A549 (cell line): ENCODE measurements around the gene LRP3. TPM values are rescaled to one million over a fixed set of nuclear protein-coding genes. Genes with fewer than 3 reads are reported as not detected.
A peak's percentile ranks its signal among the peaks of the same experiment; 100 is the strongest.

Experiments
- ATAC-seq, 2 experiments: fragments of 200-7000 bp in 1 of 2; fragments of >200 bp in 1 of 2; cut with Nextera tagmentation in 1 of 2; cut with Tn5 transposase in 1 of 2; 3 replicates each; pipeline versions ENCODE4 v1.8.0 to v1.9.1; 2018 to 2020; ENCODE audit warnings: mild to moderate bottlenecking in 1 of 2, moderate library complexity in 1 of 2
- CTCF ChIA-PET: fragments of 300-600 bp; sonication (Branson Sonifier 250); formaldehyde crosslinking; extraction: SDS; loops from one replicate; lab custom pipeline; 2021; ENCODE audit warnings: antibody characterized with exemption, inconsistent platforms; lab: Yijun Ruan, JAX
- POLR2A ChIA-PET: fragments of 350-600 bp; formaldehyde crosslinking; extraction: SDS; loops from one replicate; lab custom pipeline; 2021; ENCODE audit warnings: antibody characterized with exemption, inconsistent platforms; lab: Yijun Ruan, JAX
- DNase-seq, 2 experiments: peaks; one replicate each; pipeline versions ENCODE4 v3.0.0 to v3.0.0-alpha.2; 2011 to 2016; ENCODE audit warnings: low read depth in 1 of 2, low spot score in 1 of 2
- FAIRE-seq: peaks from 2 replicates; lab custom pipeline; 2011; peaks lifted over from hg19 to GRCh38; lab: Jason Lieb, UNC
- H3K27ac ChIP-seq, 2 experiments: fragments of >200 bp; sonication (Bioruptor Twin); formaldehyde crosslinking; 3 replicates each; pipeline ENCODE4 v1.5.1; 2016 to 2017
- H3K4me1 ChIP-seq: fragments of >200 bp; sonication (Bioruptor Twin); formaldehyde crosslinking; 3 replicates; pipeline ENCODE4 v1.6.1; 2016
- H3K4me2 ChIP-seq: fragments of >200 bp; sonication (Bioruptor Twin); formaldehyde crosslinking; 3 replicates; pipeline ENCODE4 v1.6.1; 2016
- H3K4me3 ChIP-seq: fragments of >200 bp; sonication (Bioruptor Twin); formaldehyde crosslinking; 3 replicates; pipeline ENCODE4 v1.5.1; 2016
- H3K9me3 ChIP-seq: fragments of >200 bp; sonication (Bioruptor Twin); formaldehyde crosslinking; 3 replicates; pipeline ENCODE4 v1.6.1; 2016
- CEBPB ChIP-seq, 2 experiments: fragments of >200 bp in 1 of 2; sonication (Bioruptor Twin) in 1 of 2; formaldehyde crosslinking in 1 of 2; IDR thresholded peaks; 2 replicates each; pipeline ENCODE4 v1.6.1; 2012 to 2016
- CHD4 ChIP-seq: fragments of 200-600 bp; sonication (generic); IDR thresholded peaks from 2 replicates; pipeline ENCODE4 v1.6.1; 2016; ENCODE audit warnings: antibody characterized with exemption, mild to moderate bottlenecking, borderline replicate concordance
- CTCF ChIP-seq: fragments of >200 bp; sonication (Bioruptor Twin); formaldehyde crosslinking; IDR thresholded peaks from 3 replicates; pipeline ENCODE4 v1.5.1; 2016
- EHF ChIP-seq: fragments of 250-450 bp; sonication (Bioruptor Pico); IDR thresholded peaks from 2 replicates; pipeline ENCODE4 v1.5.0; 2020; ENCODE audit warnings: mild to moderate bottlenecking
- FOSB ChIP-seq: fragments of 250-450 bp; sonication (Bioruptor Pico); IDR thresholded peaks from 2 replicates; pipeline ENCODE4 v1.5.0; 2020; ENCODE audit warnings: mild to moderate bottlenecking, moderate library complexity
- HDAC2 ChIP-seq: fragments of 200-600 bp; sonication (generic); IDR thresholded peaks from 2 replicates; pipeline ENCODE4 v1.6.1; 2016
- HES2 ChIP-seq: fragments of >200 bp; sonication (Bioruptor Twin); formaldehyde crosslinking; IDR thresholded peaks from 2 replicates; pipeline ENCODE4 v1.6.1; 2016
- HOXA7 ChIP-seq: fragments of 250-450 bp; sonication (Bioruptor Pico); IDR thresholded peaks from 2 replicates; pipeline ENCODE4 v1.5.0; 2020; ENCODE audit warnings: mild to moderate bottlenecking, moderate library complexity
- HOXB13 ChIP-seq: fragments of 250-450 bp; sonication (Bioruptor Pico); IDR thresholded peaks from 2 replicates; pipeline ENCODE4 v1.5.0; 2020; ENCODE audit warnings: low read depth, mild to moderate bottlenecking, moderate library complexity
- HOXB5 ChIP-seq: fragments of 250-450 bp; sonication (Bioruptor Pico); IDR thresholded peaks from 2 replicates; pipeline ENCODE4 v1.5.0; 2020; ENCODE audit warnings: mild to moderate bottlenecking, moderate library complexity
- JUNB ChIP-seq: fragments of >200 bp; sonication (Bioruptor Twin); formaldehyde crosslinking; IDR thresholded peaks from 2 replicates; pipeline ENCODE4 v1.6.1; 2016
- KDM1A ChIP-seq: fragments of 200-600 bp; sonication (generic); IDR thresholded peaks from 2 replicates; pipeline ENCODE4 v1.6.1; 2016; ENCODE audit warnings: low read depth, mild to moderate bottlenecking
- NFE2L2 ChIP-seq: fragments of 150-350 bp; conservative IDR thresholded peaks from 2 replicates; pipeline ENCODE4 v1.6.1; 2014; ENCODE audit warnings: low read length
- NPAS2 ChIP-seq: fragments of 250-450 bp; sonication (Bioruptor Pico); IDR thresholded peaks from 2 replicates; pipeline ENCODE4 v1.8.0; 2022; ENCODE audit warnings: mild to moderate bottlenecking, moderate library complexity, borderline replicate concordance
- PHF8 ChIP-seq: fragments of 200-600 bp; sonication (generic); IDR thresholded peaks from 2 replicates; pipeline ENCODE4 v1.6.1; 2016; ENCODE audit warnings: low read depth, mild to moderate bottlenecking, antibody characterized with exemption, moderate library complexity, borderline replicate concordance
- POLR2A ChIP-seq: IDR thresholded peaks from 2 replicates; pipeline ENCODE4 v1.6.1; 2012; ENCODE audit warnings: mild to moderate bottlenecking, low read length
- RAD21 ChIP-seq, 2 experiments: fragments of >200 bp in 1 of 2; sonication (Bioruptor Twin) in 1 of 2; formaldehyde crosslinking in 1 of 2; IDR thresholded peaks in 1 of 2; conservative IDR thresholded peaks in 1 of 2; 2 replicates in 1 of 2; 3 replicates in 1 of 2; pipeline ENCODE4 v1.6.1; 2012 to 2018; ENCODE audit warnings: inconsistent platforms in 1 of 2
- REST ChIP-seq: fragments of 200-600 bp; sonication (generic); IDR thresholded peaks from 2 replicates; pipeline ENCODE4 v1.6.1; 2016; ENCODE audit warnings: antibody characterized with exemption, mild to moderate bottlenecking, moderate library complexity
- RFX5 ChIP-seq: fragments of 450-650 bp; IDR thresholded peaks from 2 replicates; pipeline ENCODE4 v1.7.1; 2014; ENCODE audit warnings: antibody characterized with exemption, mild to moderate bottlenecking, moderate library complexity
- SMC3 ChIP-seq: fragments of >200 bp; sonication (Bioruptor Twin); formaldehyde crosslinking; IDR thresholded peaks from 3 replicates; pipeline ENCODE4 v1.6.1; 2018; ENCODE audit warnings: inconsistent platforms
- SREBF2 ChIP-seq: fragments of 450-650 bp; IDR thresholded peaks from 2 replicates; pipeline ENCODE4 v1.6.1; 2014; ENCODE audit warnings: mild to moderate bottlenecking, moderate library complexity
- TFCP2L1 ChIP-seq: fragments of 250-450 bp; sonication (Bioruptor Pico); IDR thresholded peaks from 2 replicates; pipeline ENCODE4 v1.5.0; 2021; ENCODE audit warnings: mild to moderate bottlenecking
- ZSCAN20 ChIP-seq: fragments of 250-450 bp; sonication (Bioruptor Pico); IDR thresholded peaks from 2 replicates; pipeline ENCODE4 v1.8.0; 2022; ENCODE audit warnings: mild to moderate bottlenecking, moderate library complexity
- WGBS: methylation state at CpG from one replicate; pipeline ENCODE4 v1.1.6; 2017; ENCODE audit errors: missing lambda C conversion rate; 5-methylcytosine and 5-hydroxymethylcytosine counted together
- polyA plus RNA-seq, 4 experiments: library from polyadenylated mRNA; depleted of rRNA in 3 of 4; stranded (reverse); fragments of >200 nt; fragmentation: RNase III in 1 of 4; extraction: RNeasy Plus Mini Kit Qiagen cat#74134 plus additional on column Dnase treatment in 1 of 4; gene quantifications; 2 replicates in 3 of 4; 3 replicates in 1 of 4; pipeline ENCODE4 v1.2.3, GENCODE V29; 2011 to 2017

Gene LRP3
- polyA plus RNA-seq, 2 of the 4 experiments (the other 2 are of a cell fraction), result 10.9 to 25.1 TPM

- Histone ChIP-seq H3K4me2 (no peak overlapping the region), H3K4me3 (no peak overlapping the region), H3K27ac (no peak overlapping the region), H3K9me3 (peaks cover 33% of the 10 kb centered on the region), H3K4me1 (peaks cover 13% of the 10 kb centered on the region)
- POLR2A ChIA-PET, result no interaction called here
- TF ChIP-seq TFCP2L1 (CRISPR knock-in tag) (no peak), CEBPB (IDR thresholded peaks at IDR 0.05) (no peak), SREBF2 (no peak), KDM1A (no peak), HOXB13 (CRISPR knock-in tag) (no peak), SMC3 (no peak), CHD4 (no peak), HOXA7 (CRISPR knock-in tag) (no peak), ZSCAN20 (CRISPR knock-in tag) (no peak), CTCF (no peak), HDAC2 (no peak), POLR2A (no peak), PHF8 (no peak)
- no peak for ATAC-seq
- CTCF ChIA-PET, result interaction anchor here (0.6 to 9.0 kb wide), 13 partner anchors 11 to 543 kb away, joined by 3 to 149 read pairs (median 5); no protein-coding TSS in a partner anchor
- DNase-seq, result no peak
- peak; percentile 99 for FAIRE-seq
- WGBS, result 36% methylated on average over 1 of the region's 1 CpG
These were observed 33.9 kb downstream of the LRP3 start for GRCh38 chr19:33227870-33228599.

GRCh38 chr19:33229962-33230361 is 35.8 kb downstream of the LRP3 start:
- CTCF ChIA-PET, result interaction anchor here (0.6 to 3.7 kb wide), 6 partner anchors 13 to 843 kb away, joined by 3 to 40 read pairs (median 4); no protein-coding TSS in a partner anchor
- no peak for DNase-seq
- no peak overlapping the region for H3K4me2 ChIP-seq
- TF ChIP-seq JUNB, result no peak
- no peak for TF ChIP-seq FOSB (CRISPR knock-in tag)
- no peak for TF ChIP-seq PHF8
- TF ChIP-seq HOXB5, result no peak
- no peak for TF ChIP-seq NFE2L2
- TF ChIP-seq RAD21 (conservative IDR thresholded peaks at IDR 0.05 in 1 of 2, IDR thresholded peaks at IDR 0.05 in 1 of 2), result no peak
- no peak for TF ChIP-seq NPAS2 (CRISPR knock-in tag)
- TF ChIP-seq REST, result no peak
- no peak for TF ChIP-seq RFX5
- TF ChIP-seq HES2, result no peak
- TF ChIP-seq EHF (CRISPR knock-in tag), result no peak
- TF ChIP-seq, all 56 proteins: peak for 0
- ATAC-seq (no peak), FAIRE-seq (no peak)
- Histone ChIP-seq H3K27ac (no peak overlapping the region), H3K4me1 (peaks cover 13% of the 10 kb centered on the region), H3K4me3 (no peak overlapping the region), H3K9me3 (peaks cover 33% of the 10 kb centered on the region)
- POLR2A ChIA-PET, result no interaction called here
- 55% methylated on average over 5 of the region's 5 CpGs for whole genome bisulfite sequencing
